SU-DHL-6 (cell line): ENCODE data around the gene NUP98.
A peak's percentile ranks its signal among the peaks of the same experiment; 100 is the strongest.

ENCODE experiments used
- H2AFZ ChIP-seq: fragments of 200-600 bp; sonication (generic); 2 replicates; pipeline ENCODE4 v1.6.1; 2014; ENCODE audit warnings: low read depth, mild to moderate bottlenecking, moderate library complexity, mixed read lengths, antibody characterized with exemption, low read length; ENCODE audit not compliant: severe bottlenecking
- H3F3A ChIP-seq: fragments of 200-600 bp; shearing (Covaris generic); 2 replicates; pipeline ENCODE4 v1.6.0; 2016; ENCODE audit warnings: antibody characterized with exemption, mild to moderate bottlenecking; ENCODE audit not compliant: insufficient read depth
- H3K27ac ChIP-seq: fragments of 200-600 bp; sonication (generic); 2 replicates; pipeline ENCODE4 v1.5.1; 2016; ENCODE audit warnings: low read depth, mild to moderate bottlenecking, low read length, moderate library complexity, mixed read lengths
- H3K27me3 ChIP-seq: fragments of 200-600 bp; sonication (generic), shearing (Covaris generic); 2 replicates; pipeline ENCODE4 v1.6.0; 2014; ENCODE audit warnings: mild to moderate bottlenecking, low read length
- H3K36me3 ChIP-seq: fragments of 200-600 bp; sonication (generic); 2 replicates; pipeline ENCODE4 v1.6.1; 2014; ENCODE audit warnings: mild to moderate bottlenecking, low read length, mixed read lengths
- H3K4me2 ChIP-seq: fragments of 300-600, 200-600 bp; shearing (Covaris generic), sonication (generic); 2 replicates; pipeline ENCODE4 v1.6.0; 2014; ENCODE audit warnings: low read length, low read depth, mild to moderate bottlenecking; ENCODE audit not compliant: poor library complexity, severe bottlenecking
- H3K4me3 ChIP-seq: fragments of 200-600 bp; sonication (generic); 2 replicates; pipeline ENCODE4 v1.5.1; 2014; ENCODE audit warnings: antibody characterized with exemption, low read length, mild to moderate bottlenecking, mixed read lengths; ENCODE audit not compliant: insufficient read depth, poor library complexity, severe bottlenecking
- H3K79me2 ChIP-seq: fragments of 200-600 bp; sonication (generic); 2 replicates; pipeline ENCODE4 v1.6.1; 2014; ENCODE audit warnings: mild to moderate bottlenecking, low read length, moderate library complexity; ENCODE audit not compliant: insufficient read depth
- H3K9ac ChIP-seq: fragments of 200-600 bp; sonication (generic); 2 replicates; pipeline ENCODE4 v1.7.0; 2014; ENCODE audit warnings: mild to moderate bottlenecking, low read length
- H3K9me2 ChIP-seq: fragments of 200-600 bp; sonication (generic); replicated peaks from 2 replicates; pipeline ENCODE4 v1.6.1; 2014; ENCODE audit warnings: low read length; ENCODE audit not compliant: insufficient read depth
- H3K9me3 ChIP-seq: fragments of 200-600 bp; sonication (generic); 2 replicates; pipeline ENCODE4 v1.6.1; 2014; ENCODE audit warnings: low read length, mixed read lengths; ENCODE audit not compliant: insufficient read depth
- H4K20me1 ChIP-seq: fragments of 200-600 bp; sonication (generic); 2 replicates; pipeline ENCODE4 v1.6.1; 2014; ENCODE audit warnings: low read depth, mild to moderate bottlenecking, antibody characterized with exemption, low read length, moderate library complexity, mixed read lengths
- EZH2phosphoT487 ChIP-seq: fragments of 200-600 bp; sonication (generic), shearing (Covaris generic); conservative IDR thresholded peaks from 2 replicates; pipeline ENCODE4 v1.6.1; 2018; ENCODE audit warnings: mild to moderate bottlenecking, antibody characterized with exemption, low read length, moderate library complexity, mixed read lengths
- TF ChIP-seq, protein P1 (sequence below): fragments of 200-600 bp; sonication (generic); IDR thresholded peaks from one replicate; pipeline ENCODE4 v1.5.1; 2017; ENCODE audit warnings: antibody characterized with exemption, mild to moderate bottlenecking, low read length, moderate library complexity; ENCODE audit not compliant: insufficient read depth, poor library complexity, severe bottlenecking

Gene NUP98

DNA sequence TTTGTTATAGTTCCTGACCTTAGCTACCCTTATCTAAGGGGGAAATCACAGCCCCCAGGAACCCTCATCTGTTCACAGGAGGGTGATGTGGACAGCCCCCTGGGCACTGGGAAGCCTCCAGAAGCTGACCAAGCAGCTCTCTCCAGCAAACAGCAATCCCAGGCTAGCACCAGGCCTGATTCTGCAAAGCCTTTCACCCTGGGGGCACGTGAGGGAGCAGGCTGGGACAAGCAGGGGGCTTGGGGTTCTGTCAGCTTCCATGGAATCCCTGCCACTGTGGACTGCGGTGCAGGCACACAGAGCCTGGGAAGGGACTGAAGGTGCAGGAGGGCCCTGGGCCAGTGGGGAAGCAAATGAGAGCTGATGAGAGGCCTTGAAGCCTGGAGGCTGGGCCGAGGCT, 13.1 kb upstream of the NUP98 start:
- Histone ChIP-seq H4K20me1 (no peaks in the 10 kb centered on the region), H3K27ac (no peak overlapping the region), H3K9ac (no peak overlapping the region), H3K79me2 (peaks cover 5% of the 10 kb centered on the region; the same call in 1 of the 2 replicates), H2AFZ (no peak overlapping the region), H3F3A (peaks cover 12% of the 10 kb centered on the region; the same call in 1 of the 2 replicates), H3K4me2 (no peak overlapping the region), H3K27me3 (no peaks in the 10 kb centered on the region), H3K4me3 (no peak overlapping the region), H3K9me2 (no peaks in the 10 kb centered on the region), H3K36me3 (no peaks in the 10 kb centered on the region), H3K9me3 (no peaks in the 10 kb centered on the region)
- no peak for TF ChIP-seq EZH2phosphoT487
- TF ChIP-seq, protein P1, sequence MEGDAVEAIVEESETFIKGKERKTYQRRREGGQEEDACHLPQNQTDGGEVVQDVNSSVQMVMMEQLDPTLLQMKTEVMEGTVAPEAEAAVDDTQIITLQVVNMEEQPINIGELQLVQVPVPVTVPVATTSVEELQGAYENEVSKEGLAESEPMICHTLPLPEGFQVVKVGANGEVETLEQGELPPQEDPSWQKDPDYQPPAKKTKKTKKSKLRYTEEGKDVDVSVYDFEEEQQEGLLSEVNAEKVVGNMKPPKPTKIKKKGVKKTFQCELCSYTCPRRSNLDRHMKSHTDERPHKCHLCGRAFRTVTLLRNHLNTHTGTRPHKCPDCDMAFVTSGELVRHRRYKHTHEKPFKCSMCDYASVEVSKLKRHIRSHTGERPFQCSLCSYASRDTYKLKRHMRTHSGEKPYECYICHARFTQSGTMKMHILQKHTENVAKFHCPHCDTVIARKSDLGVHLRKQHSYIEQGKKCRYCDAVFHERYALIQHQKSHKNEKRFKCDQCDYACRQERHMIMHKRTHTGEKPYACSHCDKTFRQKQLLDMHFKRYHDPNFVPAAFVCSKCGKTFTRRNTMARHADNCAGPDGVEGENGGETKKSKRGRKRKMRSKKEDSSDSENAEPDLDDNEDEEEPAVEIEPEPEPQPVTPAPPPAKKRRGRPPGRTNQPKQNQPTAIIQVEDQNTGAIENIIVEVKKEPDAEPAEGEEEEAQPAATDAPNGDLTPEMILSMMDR, result no peak

DNA sequence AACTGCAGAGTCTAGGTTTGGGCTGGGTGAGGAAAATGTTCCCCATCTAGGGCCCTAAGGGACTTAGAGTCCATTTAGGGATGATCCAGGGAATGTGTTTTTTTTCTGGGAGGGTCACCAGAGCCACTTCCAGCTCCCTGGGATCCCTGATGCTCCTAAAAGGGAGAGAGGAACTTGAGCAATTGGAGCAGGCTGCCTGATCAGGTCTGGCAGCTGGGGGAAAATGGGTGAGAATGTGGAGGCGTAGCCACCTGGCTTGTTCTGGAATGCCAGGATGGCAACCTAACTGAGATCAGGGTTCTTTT, 12.2 kb upstream of the NUP98 start:
- Histone ChIP-seq H3K27me3 (no peaks in the 10 kb centered on the region), H3F3A (peaks cover 12% of the 10 kb centered on the region; the same call in 1 of the 2 replicates), H3K4me2 (peak overlapping the region; percentile 80), H3K9me3 (no peaks in the 10 kb centered on the region), H4K20me1 (no peaks in the 10 kb centered on the region), H3K9me2 (no peaks in the 10 kb centered on the region), H3K9ac (peak overlapping the region; percentile 78; the same call in 1 of the 2 replicates), H3K4me3 (no peak overlapping the region), H3K27ac (no peak overlapping the region), H3K79me2 (peaks cover 5% of the 10 kb centered on the region; the same call in 1 of the 2 replicates), H3K36me3 (no peaks in the 10 kb centered on the region), H2AFZ (no peak overlapping the region)
- TF ChIP-seq EZH2phosphoT487, result no peak
- TF ChIP-seq, protein P1, result no peak

DNA sequence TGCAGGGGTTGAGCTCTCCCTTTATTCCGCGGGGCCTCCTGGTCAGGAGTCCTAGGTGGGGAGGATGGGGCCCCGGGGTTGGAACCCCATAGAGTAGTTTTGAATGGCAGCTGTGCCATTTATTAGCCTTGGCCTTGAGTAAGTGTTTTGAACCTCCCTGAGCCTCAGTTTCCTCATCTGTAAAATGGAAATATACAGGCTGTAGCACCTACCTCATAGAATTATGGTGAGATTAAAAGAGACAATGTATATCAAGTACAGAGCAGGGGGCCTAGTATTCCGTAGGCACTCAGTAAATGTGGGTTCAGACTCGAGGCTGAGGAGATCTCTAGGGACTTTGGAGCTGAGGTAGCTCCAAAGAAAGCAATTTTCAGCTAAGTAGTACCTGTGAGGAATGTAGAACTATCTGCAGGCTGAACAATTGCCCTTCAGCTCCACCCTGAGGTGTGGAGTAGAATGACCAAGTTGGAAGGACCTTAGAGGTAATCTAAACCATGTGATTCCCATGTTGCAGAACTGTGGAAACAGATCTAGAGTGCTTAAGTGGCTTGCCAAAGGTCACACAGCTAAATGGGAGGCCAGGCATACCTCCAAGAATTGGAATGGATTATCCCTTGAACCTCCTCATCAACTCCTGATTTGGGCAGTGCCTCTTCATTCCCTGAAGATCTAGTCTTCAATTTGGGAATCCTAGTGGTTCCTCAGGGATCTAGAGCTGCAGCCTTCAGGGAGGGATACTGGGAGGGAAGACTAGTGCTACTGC, 11.7 kb upstream of the NUP98 start:
- Histone ChIP-seq H3K27ac (peak overlapping the region; percentile 41; the same call in 1 of the 2 replicates), H4K20me1 (no peaks in the 10 kb centered on the region), H3K9ac (peak overlapping the region; percentile 78), H3K36me3 (no peaks in the 10 kb centered on the region), H3K9me3 (no peaks in the 10 kb centered on the region), H3K79me2 (peaks cover 5% of the 10 kb centered on the region; the same call in 1 of the 2 replicates), H3K4me3 (peak overlapping the region; percentile 79), H3F3A (peaks cover 12% of the 10 kb centered on the region; the same call in 1 of the 2 replicates), H3K27me3 (no peaks in the 10 kb centered on the region), H3K9me2 (no peaks in the 10 kb centered on the region), H3K4me2 (peak overlapping the region; percentile 80), H2AFZ (peak overlapping the region; percentile 96)
- TF ChIP-seq EZH2phosphoT487, result no peak
- TF ChIP-seq, protein P1, result peak; percentile 63
